Heart left ventricle (tissue), 13 donors: ENCODE measurements around the gene PSKH1.

Experiments used
- POLR2A ChIP-seq, 2 donors: fragments of 450-650 bp; IDR thresholded peaks; one replicate each; pipeline ENCODE4 v1.6.1; 2017; ENCODE audit warnings: antibody characterized with exemption in 2 of 2, mild to moderate bottlenecking in 2 of 2, moderate library complexity in 2 of 2
- TF ChIP-seq, protein P1 (sequence below), 12 donors: fragments of 200-600 bp; sonication (generic) in 4 of 12; IDR thresholded peaks; one replicate each; pipeline versions ENCODE4 v1.5.0 to v1.8.0; 2018 to 2022; ENCODE audit warnings: antibody characterized with exemption in 12 of 12, mild to moderate bottlenecking in 5 of 12
- donor health status: ischemic (EF 13 %, LVEDD 7.1; RV severe dilation, severe dysfunction).
- donor health status: DM: no; HTN: yes; CAD: no.
- donor health status: DM: no; HTN: no; CAD: no.
- donor health status: ischemic (EF 25% LVEDD 6.9; RV normal size, moderate dysfunction).
- donor health status: ischemic (EF 25% LVEDD 5.7; RV mildly dilated, moderate dysfunction).
- donor health status: ischemic (EF 35%, LVEDD 5.7; RV mildly dilated, moderate dysfunction).
- donor health status: nonischemic (EF 11% LVEDD 7.7; RV severe dilation, severe dysfunction).
- donor health status: DM: yes; HTN: yes; CAD: no.
- donor health status: PGD.
- donor health status: ischemic (EF 29% LVEDD 5.4; RV normal size, mild dysfunction).
- donor health status: nonischemic (EF 23%, LVEDD 6.1; RV moderate dilation, normal function).

DNA sequence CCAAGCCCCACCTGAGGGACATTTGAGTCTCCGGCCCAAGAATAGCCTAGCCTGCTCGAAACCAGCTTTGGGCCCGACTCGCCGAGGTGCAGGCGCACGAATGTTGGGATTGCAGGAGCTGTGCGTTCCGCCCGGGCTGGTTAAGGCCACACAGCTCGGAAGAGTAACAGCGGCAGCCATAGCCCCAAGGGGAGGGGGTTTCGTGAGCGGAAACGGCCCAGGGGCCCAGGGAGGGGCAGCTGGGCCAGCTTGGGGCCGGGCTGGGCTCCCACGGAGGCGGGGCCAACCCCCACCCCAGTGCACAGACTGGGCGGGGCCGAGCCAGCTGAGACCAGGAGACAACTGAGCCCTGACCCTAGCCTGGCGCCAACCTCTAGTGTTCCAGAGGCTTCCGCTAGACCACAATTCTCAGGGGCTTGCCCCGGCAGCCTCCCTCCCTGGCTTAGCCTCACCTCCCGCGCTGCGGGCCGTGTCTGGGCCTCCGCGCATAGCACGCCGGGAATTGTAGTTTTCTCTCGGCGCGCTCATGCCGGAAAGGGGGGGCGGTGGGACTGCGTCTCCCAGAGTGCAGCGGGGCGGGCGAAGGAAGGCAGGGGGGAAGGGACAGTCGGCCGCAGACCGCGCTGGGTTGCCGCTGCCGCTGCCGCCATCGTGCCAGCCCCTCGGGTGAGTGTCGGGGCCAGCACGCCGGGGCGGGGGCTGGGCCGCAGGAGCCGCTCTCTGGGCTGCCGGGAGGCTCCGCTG, 46.6 kb upstream of the PSKH1 start, which contains the start of gene NUTF2:
- TF ChIP-seq, protein P1, sequence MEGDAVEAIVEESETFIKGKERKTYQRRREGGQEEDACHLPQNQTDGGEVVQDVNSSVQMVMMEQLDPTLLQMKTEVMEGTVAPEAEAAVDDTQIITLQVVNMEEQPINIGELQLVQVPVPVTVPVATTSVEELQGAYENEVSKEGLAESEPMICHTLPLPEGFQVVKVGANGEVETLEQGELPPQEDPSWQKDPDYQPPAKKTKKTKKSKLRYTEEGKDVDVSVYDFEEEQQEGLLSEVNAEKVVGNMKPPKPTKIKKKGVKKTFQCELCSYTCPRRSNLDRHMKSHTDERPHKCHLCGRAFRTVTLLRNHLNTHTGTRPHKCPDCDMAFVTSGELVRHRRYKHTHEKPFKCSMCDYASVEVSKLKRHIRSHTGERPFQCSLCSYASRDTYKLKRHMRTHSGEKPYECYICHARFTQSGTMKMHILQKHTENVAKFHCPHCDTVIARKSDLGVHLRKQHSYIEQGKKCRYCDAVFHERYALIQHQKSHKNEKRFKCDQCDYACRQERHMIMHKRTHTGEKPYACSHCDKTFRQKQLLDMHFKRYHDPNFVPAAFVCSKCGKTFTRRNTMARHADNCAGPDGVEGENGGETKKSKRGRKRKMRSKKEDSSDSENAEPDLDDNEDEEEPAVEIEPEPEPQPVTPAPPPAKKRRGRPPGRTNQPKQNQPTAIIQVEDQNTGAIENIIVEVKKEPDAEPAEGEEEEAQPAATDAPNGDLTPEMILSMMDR (IDR thresholded peaks at IDR 0.05), result peak in 1 of 12 donors; percentile 9
- peak in 1 of 2 donors; percentile 70 for TF ChIP-seq POLR2A (IDR thresholded peaks at IDR 0.05)
